HG03103 (cell line): ENCODE measurements around the gene SPOCK1.

Experiments
- ATAC-seq: cut with Tn5 transposase; IDR thresholded peaks from one replicate; pipeline ENCODE4 v1.9.1; 2021; ENCODE audit warnings: low read depth; ENCODE audit not compliant: unreplicated experiment

The SPOCK1 gene

GRCh38 chr5:137336161-137336560, 163.0 kb downstream of the SPOCK1 start:
- no peak for ATAC-seq

- no peak for ATAC-seq
These were observed 163.6 kb downstream of the SPOCK1 start for GRCh38 chr5:137335493-137335892.

DNA sequence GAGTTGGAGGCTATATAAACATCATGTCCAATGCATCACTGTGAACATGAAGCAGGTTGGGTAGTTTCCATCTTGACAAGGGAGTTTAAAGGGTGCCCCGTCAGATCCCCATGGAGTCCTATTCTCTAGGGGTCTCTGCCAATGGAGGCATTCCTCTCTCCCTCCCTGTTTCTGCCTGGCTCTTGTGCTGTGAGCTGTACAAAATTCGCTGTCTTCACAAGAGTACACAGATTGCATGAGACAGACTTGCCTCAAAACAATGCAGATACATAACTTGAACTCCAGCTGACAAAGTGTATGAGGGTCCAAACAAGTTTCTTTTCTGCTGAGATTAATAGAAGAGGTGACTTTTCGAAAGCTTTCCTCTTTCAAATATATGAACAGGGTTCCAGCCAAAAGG, 165.2 kb downstream of the SPOCK1 start:
- ATAC-seq = no peak

GRCh38 chr5:137333475-137333874, 165.7 kb downstream of the SPOCK1 start:
- ATAC-seq = no peak

DNA sequence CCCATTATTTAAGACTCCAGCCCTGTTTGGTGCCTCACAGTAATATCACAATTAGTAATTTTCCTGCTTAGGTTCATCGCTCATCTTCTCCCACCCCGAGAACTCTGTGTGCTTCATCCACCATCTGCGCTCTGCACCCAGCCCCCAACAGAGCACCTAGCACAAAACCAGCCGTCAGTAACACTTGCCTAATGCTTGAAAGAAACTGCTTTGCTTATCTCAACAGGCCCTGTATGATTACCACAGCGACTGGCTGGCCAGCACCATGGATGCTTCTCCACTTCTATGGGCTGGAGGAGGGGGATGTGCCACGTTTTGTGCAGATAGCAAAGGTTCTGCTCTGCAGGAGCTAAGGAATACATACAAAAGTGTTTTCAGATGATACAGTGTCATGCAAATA, 166.8 kb downstream of the SPOCK1 start:
- no peak for ATAC-seq

DNA sequence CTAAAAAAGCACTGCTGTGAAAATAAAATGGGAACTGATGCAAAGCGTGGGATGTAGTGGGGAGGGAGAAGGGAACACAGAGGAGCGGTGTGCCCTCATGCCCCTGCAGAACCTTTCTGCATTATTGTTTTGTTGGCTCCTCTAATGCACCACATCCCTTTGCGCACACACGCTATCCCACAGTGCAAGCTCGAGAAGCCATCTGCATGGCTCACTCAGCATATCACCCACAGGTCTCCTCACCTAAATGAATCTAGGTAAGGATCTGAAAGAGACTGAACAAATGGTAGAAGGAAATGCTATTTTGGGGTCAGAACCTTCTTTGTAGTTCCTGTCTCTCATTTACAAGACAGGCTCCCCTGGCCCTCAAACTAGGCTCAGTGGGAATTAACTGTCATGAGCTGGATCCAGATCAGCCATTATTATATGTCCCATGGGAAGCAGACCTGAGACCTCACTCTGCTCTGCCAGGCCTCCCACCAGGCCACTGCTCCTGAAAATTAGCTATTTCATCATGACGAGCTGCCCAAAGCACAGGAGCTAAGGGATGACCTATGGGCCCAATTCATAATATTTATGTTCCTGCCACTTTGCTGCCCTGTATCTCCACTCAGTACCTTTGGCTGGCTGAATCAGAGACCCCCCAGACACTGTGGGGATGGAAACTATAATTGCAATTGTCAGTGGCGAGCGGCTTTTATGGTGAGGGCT, 169.4 kb downstream of the SPOCK1 start:
- ATAC-seq = no peak

- no peak for ATAC-seq
These were observed 170.1 kb downstream of the SPOCK1 start for GRCh38 chr5:137328991-137329390.

- no peak for ATAC-seq
These were observed 170.7 kb downstream of the SPOCK1 start for GRCh38 chr5:137328463-137328862.

- ATAC-seq = no peak
These were observed 173.4 kb downstream of the SPOCK1 start for GRCh38 chr5:137325721-137326120.

GRCh38 chr5:137320056-137321045, 178.8 kb downstream of the SPOCK1 start:
- no peak for ATAC-seq

DNA sequence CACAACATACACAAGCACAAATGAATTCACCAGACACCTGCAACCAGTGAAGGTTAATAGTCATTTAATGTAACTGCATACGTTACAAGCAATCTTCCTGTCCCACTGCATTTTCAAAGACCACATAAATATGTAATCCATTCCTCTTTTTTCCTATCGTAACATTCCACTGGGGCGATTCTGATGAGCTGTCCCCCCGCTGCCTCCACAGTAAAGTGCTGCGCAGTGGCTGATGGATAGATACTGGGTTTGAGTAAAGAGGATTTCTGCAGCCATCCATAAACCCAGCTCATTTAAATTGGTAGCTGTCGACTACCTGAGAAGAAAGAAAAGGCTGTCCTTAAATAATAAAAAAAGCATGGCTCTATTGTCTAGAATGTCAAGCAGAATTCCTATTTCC, 181.1 kb downstream of the SPOCK1 start:
- ATAC-seq = no peak

DNA sequence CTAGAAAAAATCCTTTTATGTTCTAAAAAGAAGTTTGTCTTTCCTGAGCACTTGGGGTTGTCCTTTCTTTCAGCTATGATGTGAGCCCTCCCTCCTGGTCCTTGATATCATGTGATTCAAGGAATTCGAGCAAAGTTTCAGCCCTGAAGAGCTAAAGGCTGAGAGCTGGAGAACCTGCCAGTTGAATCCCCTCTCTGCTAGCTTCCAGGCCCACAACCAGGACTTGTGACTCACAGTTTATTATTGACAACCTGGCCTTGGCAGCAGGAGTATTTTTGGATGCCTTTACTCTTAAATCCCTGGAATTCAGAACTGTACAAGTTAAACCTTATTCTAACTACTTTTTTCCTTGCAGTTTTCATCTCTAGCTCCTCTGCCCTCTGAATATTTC, 182.8 kb downstream of the SPOCK1 start:
- no peak for ATAC-seq

GRCh38 chr5:137315534-137316345, 183.4 kb downstream of the SPOCK1 start:
- ATAC-seq = no peak

GRCh38 chr5:137315109-137315508, 184.0 kb downstream of the SPOCK1 start:
- ATAC-seq = no peak

DNA sequence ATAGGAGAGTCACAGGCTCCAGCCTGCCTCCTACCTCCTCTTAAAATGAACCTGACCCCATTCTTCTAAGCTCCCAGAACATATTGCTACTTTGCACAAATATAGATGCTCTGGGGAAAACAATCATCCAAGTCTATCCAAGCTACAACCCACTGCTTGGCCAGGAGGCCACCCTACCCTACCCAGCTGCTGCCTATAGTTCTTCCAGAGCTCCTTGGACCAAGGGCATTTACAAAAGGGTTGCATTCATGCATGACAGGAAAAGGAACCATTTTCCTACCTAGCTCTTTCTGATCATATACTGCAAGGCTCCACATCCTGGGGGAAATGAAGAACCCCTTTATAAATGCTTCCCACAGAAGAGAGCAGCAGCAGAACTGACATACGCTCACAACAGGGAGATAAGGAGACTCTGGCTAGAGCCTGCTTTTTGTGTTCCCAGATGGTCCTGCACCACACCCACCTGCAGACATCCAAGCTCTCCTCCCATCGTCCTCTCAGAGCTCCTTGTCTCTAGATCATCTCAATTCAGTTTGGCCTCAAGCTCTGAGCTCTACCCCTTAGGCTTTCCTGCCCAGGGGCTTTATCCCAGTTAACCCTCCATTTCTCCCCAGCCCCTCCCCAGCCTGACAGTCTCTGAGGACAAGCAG, 185.5 kb downstream of the SPOCK1 start:
- ATAC-seq = no peak

GRCh38 chr5:137312011-137312410, 187.1 kb downstream of the SPOCK1 start:
- no peak for ATAC-seq

- no peak for ATAC-seq
These were observed 188.9 kb downstream of the SPOCK1 start for GRCh38 chr5:137310051-137310730.

DNA sequence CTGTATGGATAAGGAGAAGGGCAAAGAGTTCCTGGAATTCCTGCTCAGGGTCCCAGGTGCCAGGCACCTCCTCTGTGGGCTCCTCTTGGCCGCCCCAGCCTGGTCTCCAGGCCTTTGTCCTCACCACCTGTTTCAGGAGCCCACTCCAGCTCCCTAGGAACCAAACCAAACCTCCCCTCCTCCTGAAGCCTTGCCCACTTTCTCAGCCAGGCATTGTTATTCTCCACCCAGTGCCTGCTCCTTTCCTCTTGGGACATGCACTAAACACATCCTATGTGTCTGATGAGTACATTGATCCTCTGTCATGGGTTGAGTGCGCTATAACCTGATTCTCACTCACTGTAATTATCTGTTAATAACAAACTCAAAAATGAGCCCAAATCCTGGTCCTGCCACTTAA, 189.8 kb downstream of the SPOCK1 start:
- ATAC-seq = no peak

DNA sequence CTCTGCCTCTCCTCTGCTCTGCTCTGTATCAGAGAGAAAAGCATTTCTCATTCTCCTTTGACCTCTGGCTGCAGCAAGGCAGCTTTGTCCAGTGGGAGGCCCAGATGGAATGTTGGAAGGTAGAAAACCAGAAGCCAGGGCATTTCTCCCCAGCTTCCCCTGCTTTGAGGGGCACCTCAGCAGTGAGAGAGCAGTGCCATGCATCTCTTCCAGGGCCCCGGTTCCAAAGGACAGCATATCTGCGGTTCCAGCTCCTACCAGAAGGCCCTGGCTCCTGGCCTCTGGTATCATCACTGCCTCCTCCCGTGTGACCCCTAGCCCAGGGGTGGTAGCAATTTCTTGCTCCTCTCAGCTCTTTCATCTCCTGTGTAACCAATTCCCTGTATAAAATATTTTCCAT, 190.8 kb downstream of the SPOCK1 start:
- ATAC-seq = no peak

DNA sequence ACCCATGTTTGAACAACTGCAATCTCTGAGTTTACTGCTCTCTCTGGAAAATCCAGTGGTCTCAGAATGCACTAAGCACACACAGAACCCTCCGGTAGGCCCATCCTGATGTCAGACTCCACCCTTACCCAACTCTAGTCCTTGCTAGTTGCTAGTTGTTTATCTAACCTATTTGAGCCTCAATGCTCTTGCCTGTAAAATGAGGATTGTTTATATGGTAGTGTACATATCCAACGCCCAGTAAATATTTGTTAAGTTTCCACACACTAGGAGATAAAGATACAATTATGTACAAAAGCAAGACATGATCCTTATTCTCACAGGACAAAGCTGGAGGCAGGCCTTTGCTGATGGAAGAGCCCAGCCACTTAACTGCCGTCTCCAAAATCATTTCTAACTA, 192.2 kb downstream of the SPOCK1 start:
- ATAC-seq = no peak
